Measurements from ENCODE around the gene FCGR1A. TPM values are rescaled to one million over a fixed set of nuclear protein-coding genes. Genes with fewer than 3 reads are reported as not detected.
"Not testable (repeated sequence)": the region's sequence is repeated elsewhere in the genome, so short reads cannot be mapped to it uniquely, and the experiment has no call there.

Gene FCGR1A
- total and polyA plus RNA-seq, 4 donors, result 13.8 to 24.0 (median 16.8) TPM

- not testable (repeated sequence) for H3K4me3 ChIP-seq (ENCODE audit: low read depth, low read length); H3K9me3 ChIP-seq (ENCODE audit: control insufficient read depth, insufficient read depth, low read length); H3K27ac ChIP-seq (ENCODE audit: low read depth, low read length); H3K4me1 ChIP-seq (ENCODE audit: control insufficient read depth, insufficient read depth, low read length); H3K36me3 ChIP-seq (ENCODE audit: control insufficient read depth, insufficient read depth, low read length); DNase-seq (ENCODE audit: low read depth in 4 of 6, low spot score in 6 of 6); H3K27me3 ChIP-seq (ENCODE audit: control insufficient read depth, insufficient read depth, low read length)
- no CpG with 5 or more reads among the region's 2 CpGs for WGBS (ENCODE audit: insufficient coverage)
These were observed 31.9 kb upstream of the FCGR1A start for GRCh38 chr1:149750562-149750961.

- not testable (repeated sequence) for H3K27ac ChIP-seq (ENCODE audit: low read depth, low read length); DNase-seq (ENCODE audit: low read depth in 4 of 6, low spot score in 6 of 6); H3K27me3 ChIP-seq (ENCODE audit: control insufficient read depth, insufficient read depth, low read length); H3K4me1 ChIP-seq (ENCODE audit: control insufficient read depth, insufficient read depth, low read length); H3K4me3 ChIP-seq (ENCODE audit: low read depth, low read length); H3K9me3 ChIP-seq (ENCODE audit: control insufficient read depth, insufficient read depth, low read length); H3K36me3 ChIP-seq (ENCODE audit: control insufficient read depth, insufficient read depth, low read length)
- WGBS (ENCODE audit: insufficient coverage), result 100% methylated on average over 1 of the region's 1 CpG
These were observed 30.3 kb upstream of the FCGR1A start for GRCh38 chr1:149752186-149752585.

- not testable (repeated sequence) for H3K9me3 ChIP-seq (ENCODE audit: control insufficient read depth, insufficient read depth, low read length); H3K4me1 ChIP-seq (ENCODE audit: control insufficient read depth, insufficient read depth, low read length); H3K4me3 ChIP-seq (ENCODE audit: low read depth, low read length); DNase-seq (ENCODE audit: low read depth in 4 of 6, low spot score in 6 of 6); H3K36me3 ChIP-seq (ENCODE audit: control insufficient read depth, insufficient read depth, low read length); H3K27ac ChIP-seq (ENCODE audit: low read depth, low read length); H3K27me3 ChIP-seq (ENCODE audit: control insufficient read depth, insufficient read depth, low read length)
- WGBS (ENCODE audit: insufficient coverage), result no CpG with 5 or more reads among the region's 2 CpGs
These were observed 29.0 kb upstream of the FCGR1A start for GRCh38 chr1:149753466-149753865.

GRCh38 chr1:149755294-149755693 is 27.2 kb upstream of the FCGR1A start:
- H3K36me3 ChIP-seq (ENCODE audit: control insufficient read depth, insufficient read depth, low read length); H3K4me3 ChIP-seq (ENCODE audit: low read depth, low read length); H3K27ac ChIP-seq (ENCODE audit: low read depth, low read length); H3K4me1 ChIP-seq (ENCODE audit: control insufficient read depth, insufficient read depth, low read length); H3K9me3 ChIP-seq (ENCODE audit: control insufficient read depth, insufficient read depth, low read length); H3K27me3 ChIP-seq (ENCODE audit: control insufficient read depth, insufficient read depth, low read length); DNase-seq (ENCODE audit: low read depth in 4 of 6, low spot score in 6 of 6): not testable (repeated sequence)
- no CpG with 5 or more reads among the region's 2 CpGs for WGBS (ENCODE audit: insufficient coverage)

GRCh38 chr1:149762294-149762693 is 20.2 kb upstream of the FCGR1A start:
- WGBS (ENCODE audit: insufficient coverage), result no CpG with 5 or more reads among the region's 2 CpGs
- H3K27ac ChIP-seq (ENCODE audit: low read depth, low read length); H3K27me3 ChIP-seq (ENCODE audit: control insufficient read depth, insufficient read depth, low read length); H3K4me3 ChIP-seq (ENCODE audit: low read depth, low read length); H3K4me1 ChIP-seq (ENCODE audit: control insufficient read depth, insufficient read depth, low read length); H3K36me3 ChIP-seq (ENCODE audit: control insufficient read depth, insufficient read depth, low read length); H3K9me3 ChIP-seq (ENCODE audit: control insufficient read depth, insufficient read depth, low read length); DNase-seq (ENCODE audit: low read depth in 4 of 6, low spot score in 6 of 6): not testable (repeated sequence)

- H3K27ac ChIP-seq (ENCODE audit: low read depth, low read length); H3K27me3 ChIP-seq (ENCODE audit: control insufficient read depth, insufficient read depth, low read length); H3K4me3 ChIP-seq (ENCODE audit: low read depth, low read length); H3K4me1 ChIP-seq (ENCODE audit: control insufficient read depth, insufficient read depth, low read length); DNase-seq (ENCODE audit: low read depth in 4 of 6, low spot score in 6 of 6); H3K36me3 ChIP-seq (ENCODE audit: control insufficient read depth, insufficient read depth, low read length); H3K9me3 ChIP-seq (ENCODE audit: control insufficient read depth, insufficient read depth, low read length): not testable (repeated sequence)
- WGBS (ENCODE audit: insufficient coverage), result no CpG with 5 or more reads among the region's 1 CpG
These were observed 18.2 kb upstream of the FCGR1A start for GRCh38 chr1:149764087-149764800.

- not testable (repeated sequence) for H3K4me1 ChIP-seq (ENCODE audit: control insufficient read depth, insufficient read depth, low read length); H3K27ac ChIP-seq (ENCODE audit: low read depth, low read length); H3K27me3 ChIP-seq (ENCODE audit: control insufficient read depth, insufficient read depth, low read length); H3K9me3 ChIP-seq (ENCODE audit: control insufficient read depth, insufficient read depth, low read length); DNase-seq (ENCODE audit: low read depth in 4 of 6, low spot score in 6 of 6); H3K36me3 ChIP-seq (ENCODE audit: control insufficient read depth, insufficient read depth, low read length); H3K4me3 ChIP-seq (ENCODE audit: low read depth, low read length)
- no CpG with 5 or more reads among the region's 1 CpG for WGBS (ENCODE audit: insufficient coverage)
These were observed 16.3 kb upstream of the FCGR1A start for GRCh38 chr1:149766241-149766640.

GRCh38 chr1:149769216-149769615 is 13.3 kb upstream of the FCGR1A start:
- H3K4me3 ChIP-seq (ENCODE audit: low read depth, low read length); DNase-seq (ENCODE audit: low read depth in 4 of 6, low spot score in 6 of 6); H3K27ac ChIP-seq (ENCODE audit: low read depth, low read length); H3K27me3 ChIP-seq (ENCODE audit: control insufficient read depth, insufficient read depth, low read length); H3K9me3 ChIP-seq (ENCODE audit: control insufficient read depth, insufficient read depth, low read length); H3K4me1 ChIP-seq (ENCODE audit: control insufficient read depth, insufficient read depth, low read length); H3K36me3 ChIP-seq (ENCODE audit: control insufficient read depth, insufficient read depth, low read length): not testable (repeated sequence)
- WGBS (ENCODE audit: insufficient coverage), result no CpG with 5 or more reads among the region's 1 CpG

- no CpG with 5 or more reads among the region's 4 CpGs for WGBS (ENCODE audit: insufficient coverage)
- H3K27ac ChIP-seq (ENCODE audit: low read depth, low read length); H3K4me1 ChIP-seq (ENCODE audit: control insufficient read depth, insufficient read depth, low read length); DNase-seq (ENCODE audit: low read depth in 4 of 6, low spot score in 6 of 6); H3K9me3 ChIP-seq (ENCODE audit: control insufficient read depth, insufficient read depth, low read length); H3K4me3 ChIP-seq (ENCODE audit: low read depth, low read length); H3K27me3 ChIP-seq (ENCODE audit: control insufficient read depth, insufficient read depth, low read length); H3K36me3 ChIP-seq (ENCODE audit: control insufficient read depth, insufficient read depth, low read length): not testable (repeated sequence)
These were observed 11.8 kb upstream of the FCGR1A start for GRCh38 chr1:149770661-149771060.

- not testable (repeated sequence) for H3K27ac ChIP-seq (ENCODE audit: low read depth, low read length); H3K27me3 ChIP-seq (ENCODE audit: control insufficient read depth, insufficient read depth, low read length); H3K36me3 ChIP-seq (ENCODE audit: control insufficient read depth, insufficient read depth, low read length); H3K4me1 ChIP-seq (ENCODE audit: control insufficient read depth, insufficient read depth, low read length); H3K4me3 ChIP-seq (ENCODE audit: low read depth, low read length); H3K9me3 ChIP-seq (ENCODE audit: control insufficient read depth, insufficient read depth, low read length); DNase-seq (ENCODE audit: low read depth in 4 of 6, low spot score in 6 of 6)
- WGBS (ENCODE audit: insufficient coverage), result no CpG with 5 or more reads among the region's 4 CpGs
These were observed 10.7 kb upstream of the FCGR1A start for GRCh38 chr1:149771653-149772425.

Measured in spinal cord (tissue), 10 donors.